HepG2 (cell line): Measurements from ENCODE around the gene VPS13D. TPM values are rescaled to one million over a fixed set of nuclear protein-coding genes. Genes with fewer than 3 reads are reported as not detected.
A peak's percentile ranks its signal among the peaks of the same experiment; 100 is the strongest.

Experiments
- BRCA1 ChIP-seq: sonication (generic); formaldehyde crosslinking; IDR thresholded peaks from 2 replicates; pipeline ENCODE4 v1.4.0; 2020; ENCODE audit warnings: missing genetic modification reagents
- ELF4 ChIP-seq: sonication (generic); formaldehyde crosslinking; IDR thresholded peaks from 2 replicates; pipeline ENCODE4 v1.5.0; 2020; ENCODE audit warnings: missing genetic modification reagents, mild to moderate bottlenecking, moderate library complexity, borderline replicate concordance
- FOXA1 ChIP-seq, 2 experiments: fragments of 450-650 bp in 1 of 2; sonication (generic) in 1 of 2; formaldehyde crosslinking in 1 of 2; IDR thresholded peaks; 2 replicates each; pipeline versions ENCODE4 v1.4.0 to v1.6.1; 2016 to 2020; ENCODE audit warnings: missing genetic modification reagents in 1 of 2
- KAT7 ChIP-seq: IDR thresholded peaks from 2 replicates; pipeline ENCODE4 v1.6.1; 2018; ENCODE audit warnings: borderline replicate concordance, missing compliant biosample characterization
- MAFK ChIP-seq, 2 experiments: IDR thresholded peaks in 1 of 2; conservative IDR thresholded peaks in 1 of 2; 2 replicates each; pipeline ENCODE4 v1.6.1; 2011; ENCODE audit warnings: improper control_type of control experiment in 2 of 2, low read length in 2 of 2
- POLR2AphosphoS5 ChIP-seq: IDR thresholded peaks from 2 replicates; pipeline ENCODE4 v1.6.1; 2012; ENCODE audit warnings: low read depth, low read length
- RAD51 ChIP-seq: fragments of 450-650 bp; IDR thresholded peaks from 2 replicates; pipeline ENCODE4 v1.6.1; 2016; ENCODE audit warnings: borderline replicate concordance
- TBX2 ChIP-seq: sonication (generic); formaldehyde crosslinking; IDR thresholded peaks from 2 replicates; pipeline ENCODE4 v1.5.0; 2020; ENCODE audit warnings: missing genetic modification reagents, mild to moderate bottlenecking, borderline replicate concordance
- ZNF343 ChIP-seq: sonication (generic); formaldehyde crosslinking; IDR thresholded peaks from 2 replicates; pipeline ENCODE4 v1.4.0; 2020; ENCODE audit warnings: mild to moderate bottlenecking, missing genetic modification reagents
- ZNF780A ChIP-seq: sonication (generic); formaldehyde crosslinking; IDR thresholded peaks from 2 replicates; pipeline ENCODE4 v1.8.0; 2022; ENCODE audit warnings: mild to moderate bottlenecking, missing genetic modification reagents, moderate library complexity
- polyA plus RNA-seq, 8 experiments: library from polyadenylated mRNA; depleted of rRNA in 3 of 8; stranded (reverse) in 7 of 8; unstranded in 1 of 8; fragments of >200 nt; fragmentation: Illumina TruSeq in 4 of 8; extraction: Trizol in 4 of 8; gene quantifications; 2 replicates each; pipeline versions ENCODE4 v1.2.1 to v1.2.3, GENCODE V29; 2011 to 2016; ENCODE audit warnings: low read depth in 4 of 8, missing spikeins in 1 of 8, mixed read lengths in 1 of 8; ENCODE audit not compliant: insufficient read depth in 1 of 8
- total RNA-seq, 5 experiments: library from RNA; depleted of rRNA; stranded (reverse); fragments of >200 nt; fragmentation: Illumina TruSeq; extraction: Trizol; gene quantifications; 2 replicates each; pipeline ENCODE4 v1.2.3, GENCODE V29; 2016; ENCODE audit warnings: low read depth in 1 of 5
- TF ChIP-seq, protein P1 (sequence below): sonication (generic); formaldehyde crosslinking; IDR thresholded peaks from 2 replicates; pipeline ENCODE4 v1.4.0; 2020; ENCODE audit warnings: missing genetic modification reagents
- TF ChIP-seq, protein P2 (sequence below): IDR thresholded peaks from 2 replicates; pipeline ENCODE4 v1.6.1; 2016; ENCODE audit warnings: mild to moderate bottlenecking
- TF ChIP-seq, protein P3 (sequence below): sonication (generic); formaldehyde crosslinking; IDR thresholded peaks from 2 replicates; pipeline ENCODE4 v1.4.0; 2020; ENCODE audit warnings: mild to moderate bottlenecking, missing genetic modification reagents
- TF ChIP-seq, protein P4 (sequence below): IDR thresholded peaks from 2 replicates; pipeline ENCODE4 v1.6.1; 2012; ENCODE audit warnings: inconsistent platforms
- TF ChIP-seq, protein P5 (sequence below): sonication (generic); formaldehyde crosslinking; IDR thresholded peaks from 2 replicates; pipeline ENCODE4 v1.5.0; 2020; ENCODE audit warnings: mild to moderate bottlenecking, missing genetic modification reagents, moderate library complexity
- TF ChIP-seq, protein P6 (sequence below): sonication (generic); formaldehyde crosslinking; IDR thresholded peaks from 2 replicates; pipeline ENCODE4 v1.5.0; 2020; ENCODE audit warnings: mild to moderate bottlenecking, low read depth, missing genetic modification reagents, borderline replicate concordance
- TF ChIP-seq, protein P7 (sequence below): sonication (generic); formaldehyde crosslinking; IDR thresholded peaks from 2 replicates; pipeline ENCODE4 v1.4.0; 2020; ENCODE audit warnings: missing genetic modification reagents
- TF ChIP-seq, protein P8 (sequence below): sonication (generic); formaldehyde crosslinking; IDR thresholded peaks from 2 replicates; pipeline ENCODE4 v1.4.0; 2020; ENCODE audit warnings: mild to moderate bottlenecking, low read depth, missing genetic modification reagents
- TF ChIP-seq, protein P9 (sequence below): sonication (generic); formaldehyde crosslinking; IDR thresholded peaks from 2 replicates; pipeline ENCODE4 v1.8.1; 2022; ENCODE audit warnings: mild to moderate bottlenecking, missing genetic modification reagents

Gene VPS13D
- total and polyA plus RNA-seq, 2 of the 13 experiments (the other 11 are each of a cell fraction or from before 2014, with no cell fraction given) = 8.6 to 13.9 TPM

DNA sequence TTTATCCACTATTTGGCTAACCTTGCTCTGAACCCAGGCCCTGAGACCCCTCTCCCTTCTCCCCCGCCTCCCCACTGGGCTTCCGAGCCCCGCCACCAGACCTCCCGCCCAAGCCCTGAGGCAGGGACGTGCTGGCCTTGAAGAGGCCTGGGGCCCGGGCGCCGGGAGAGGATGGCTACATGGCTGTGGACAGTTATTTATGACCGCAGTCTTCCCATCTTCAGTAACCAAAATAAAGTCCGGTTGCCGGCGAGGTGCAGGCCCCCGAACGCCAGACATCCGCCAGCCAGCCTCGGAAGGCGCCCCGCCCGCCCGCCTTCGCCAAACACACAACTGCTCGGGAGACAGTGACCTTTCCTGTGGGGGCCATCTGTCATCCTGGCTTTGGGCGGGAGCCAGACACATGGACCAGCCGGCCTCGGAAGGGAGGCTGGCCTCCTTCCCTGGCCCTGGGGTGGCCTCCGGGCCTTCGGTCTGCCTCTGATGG, 319.2 kb downstream of the VPS13D start (continued):
- TF ChIP-seq, protein P1, sequence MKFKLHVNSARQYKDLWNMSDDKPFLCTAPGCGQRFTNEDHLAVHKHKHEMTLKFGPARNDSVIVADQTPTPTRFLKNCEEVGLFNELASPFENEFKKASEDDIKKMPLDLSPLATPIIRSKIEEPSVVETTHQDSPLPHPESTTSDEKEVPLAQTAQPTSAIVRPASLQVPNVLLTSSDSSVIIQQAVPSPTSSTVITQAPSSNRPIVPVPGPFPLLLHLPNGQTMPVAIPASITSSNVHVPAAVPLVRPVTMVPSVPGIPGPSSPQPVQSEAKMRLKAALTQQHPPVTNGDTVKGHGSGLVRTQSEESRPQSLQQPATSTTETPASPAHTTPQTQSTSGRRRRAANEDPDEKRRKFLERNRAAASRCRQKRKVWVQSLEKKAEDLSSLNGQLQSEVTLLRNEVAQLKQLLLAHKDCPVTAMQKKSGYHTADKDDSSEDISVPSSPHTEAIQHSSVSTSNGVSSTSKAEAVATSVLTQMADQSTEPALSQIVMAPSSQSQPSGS (CRISPR knock-in tag) = no peak
- no peak for TF ChIP-seq ELF4 (CRISPR knock-in tag)
- TF ChIP-seq, protein P2, sequence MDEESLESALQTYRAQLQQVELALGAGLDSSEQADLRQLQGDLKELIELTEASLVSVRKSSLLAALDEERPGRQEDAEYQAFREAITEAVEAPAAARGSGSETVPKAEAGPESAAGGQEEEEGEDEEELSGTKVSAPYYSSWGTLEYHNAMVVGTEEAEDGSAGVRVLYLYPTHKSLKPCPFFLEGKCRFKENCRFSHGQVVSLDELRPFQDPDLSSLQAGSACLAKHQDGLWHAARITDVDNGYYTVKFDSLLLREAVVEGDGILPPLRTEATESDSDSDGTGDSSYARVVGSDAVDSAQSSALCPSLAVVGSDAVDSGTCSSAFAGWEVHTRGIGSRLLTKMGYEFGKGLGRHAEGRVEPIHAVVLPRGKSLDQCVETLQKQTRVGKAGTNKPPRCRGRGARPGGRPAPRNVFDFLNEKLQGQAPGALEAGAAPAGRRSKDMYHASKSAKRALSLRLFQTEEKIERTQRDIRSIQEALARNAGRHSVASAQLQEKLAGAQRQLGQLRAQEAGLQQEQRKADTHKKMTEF (CRISPR knock-in tag) = no peak
- TF ChIP-seq MAFK (conservative IDR thresholded peaks at IDR 0.05 in 1 of 2, IDR thresholded peaks at IDR 0.05 in 1 of 2; ENCODE audit: low read length in 2 of 2) = no peak
- TF ChIP-seq, protein P3, sequence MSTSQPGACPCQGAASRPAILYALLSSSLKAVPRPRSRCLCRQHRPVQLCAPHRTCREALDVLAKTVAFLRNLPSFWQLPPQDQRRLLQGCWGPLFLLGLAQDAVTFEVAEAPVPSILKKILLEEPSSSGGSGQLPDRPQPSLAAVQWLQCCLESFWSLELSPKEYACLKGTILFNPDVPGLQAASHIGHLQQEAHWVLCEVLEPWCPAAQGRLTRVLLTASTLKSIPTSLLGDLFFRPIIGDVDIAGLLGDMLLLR = no peak
- TF ChIP-seq, protein P4, sequence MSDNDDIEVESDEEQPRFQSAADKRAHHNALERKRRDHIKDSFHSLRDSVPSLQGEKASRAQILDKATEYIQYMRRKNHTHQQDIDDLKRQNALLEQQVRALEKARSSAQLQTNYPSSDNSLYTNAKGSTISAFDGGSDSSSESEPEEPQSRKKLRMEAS = peak; percentile 59; the same call in 1 of the 2 replicates
- TF ChIP-seq ZNF780A (CRISPR knock-in tag) = no peak
- TF ChIP-seq KAT7 = no peak
- no peak for TF ChIP-seq BRCA1 (CRISPR knock-in tag)
- no peak for TF ChIP-seq RAD51
- no peak for TF ChIP-seq POLR2AphosphoS5
- TF ChIP-seq, protein P5, sequence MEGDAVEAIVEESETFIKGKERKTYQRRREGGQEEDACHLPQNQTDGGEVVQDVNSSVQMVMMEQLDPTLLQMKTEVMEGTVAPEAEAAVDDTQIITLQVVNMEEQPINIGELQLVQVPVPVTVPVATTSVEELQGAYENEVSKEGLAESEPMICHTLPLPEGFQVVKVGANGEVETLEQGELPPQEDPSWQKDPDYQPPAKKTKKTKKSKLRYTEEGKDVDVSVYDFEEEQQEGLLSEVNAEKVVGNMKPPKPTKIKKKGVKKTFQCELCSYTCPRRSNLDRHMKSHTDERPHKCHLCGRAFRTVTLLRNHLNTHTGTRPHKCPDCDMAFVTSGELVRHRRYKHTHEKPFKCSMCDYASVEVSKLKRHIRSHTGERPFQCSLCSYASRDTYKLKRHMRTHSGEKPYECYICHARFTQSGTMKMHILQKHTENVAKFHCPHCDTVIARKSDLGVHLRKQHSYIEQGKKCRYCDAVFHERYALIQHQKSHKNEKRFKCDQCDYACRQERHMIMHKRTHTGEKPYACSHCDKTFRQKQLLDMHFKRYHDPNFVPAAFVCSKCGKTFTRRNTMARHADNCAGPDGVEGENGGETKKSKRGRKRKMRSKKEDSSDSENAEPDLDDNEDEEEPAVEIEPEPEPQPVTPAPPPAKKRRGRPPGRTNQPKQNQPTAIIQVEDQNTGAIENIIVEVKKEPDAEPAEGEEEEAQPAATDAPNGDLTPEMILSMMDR (CRISPR knock-in tag) = no peak
- TF ChIP-seq FOXA1 (IDR thresholded peaks at IDR 0.05) = no peak
- no peak for TF ChIP-seq FOXA1 (CRISPR knock-in tag; IDR thresholded peaks at IDR 0.05)
- TF ChIP-seq, protein P6, sequence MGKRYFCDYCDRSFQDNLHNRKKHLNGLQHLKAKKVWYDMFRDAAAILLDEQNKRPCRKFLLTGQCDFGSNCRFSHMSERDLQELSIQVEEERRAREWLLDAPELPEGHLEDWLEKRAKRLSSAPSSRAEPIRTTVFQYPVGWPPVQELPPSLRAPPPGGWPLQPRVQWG = no peak
- TF ChIP-seq, protein P7, sequence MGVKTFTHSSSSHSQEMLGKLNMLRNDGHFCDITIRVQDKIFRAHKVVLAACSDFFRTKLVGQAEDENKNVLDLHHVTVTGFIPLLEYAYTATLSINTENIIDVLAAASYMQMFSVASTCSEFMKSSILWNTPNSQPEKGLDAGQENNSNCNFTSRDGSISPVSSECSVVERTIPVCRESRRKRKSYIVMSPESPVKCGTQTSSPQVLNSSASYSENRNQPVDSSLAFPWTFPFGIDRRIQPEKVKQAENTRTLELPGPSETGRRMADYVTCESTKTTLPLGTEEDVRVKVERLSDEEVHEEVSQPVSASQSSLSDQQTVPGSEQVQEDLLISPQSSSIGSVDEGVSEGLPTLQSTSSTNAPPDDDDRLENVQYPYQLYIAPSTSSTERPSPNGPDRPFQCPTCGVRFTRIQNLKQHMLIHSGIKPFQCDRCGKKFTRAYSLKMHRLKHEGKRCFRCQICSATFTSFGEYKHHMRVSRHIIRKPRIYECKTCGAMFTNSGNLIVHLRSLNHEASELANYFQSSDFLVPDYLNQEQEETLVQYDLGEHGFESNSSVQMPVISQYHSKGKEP (CRISPR knock-in tag) = no peak
- no peak for TF ChIP-seq TBX2
- TF ChIP-seq ZNF343 (CRISPR knock-in tag) = no peak
- TF ChIP-seq, protein P8, sequence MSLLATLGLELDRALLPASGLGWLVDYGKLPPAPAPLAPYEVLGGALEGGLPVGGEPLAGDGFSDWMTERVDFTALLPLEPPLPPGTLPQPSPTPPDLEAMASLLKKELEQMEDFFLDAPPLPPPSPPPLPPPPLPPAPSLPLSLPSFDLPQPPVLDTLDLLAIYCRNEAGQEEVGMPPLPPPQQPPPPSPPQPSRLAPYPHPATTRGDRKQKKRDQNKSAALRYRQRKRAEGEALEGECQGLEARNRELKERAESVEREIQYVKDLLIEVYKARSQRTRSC (CRISPR knock-in tag) = no peak
- TF ChIP-seq, protein P9, sequence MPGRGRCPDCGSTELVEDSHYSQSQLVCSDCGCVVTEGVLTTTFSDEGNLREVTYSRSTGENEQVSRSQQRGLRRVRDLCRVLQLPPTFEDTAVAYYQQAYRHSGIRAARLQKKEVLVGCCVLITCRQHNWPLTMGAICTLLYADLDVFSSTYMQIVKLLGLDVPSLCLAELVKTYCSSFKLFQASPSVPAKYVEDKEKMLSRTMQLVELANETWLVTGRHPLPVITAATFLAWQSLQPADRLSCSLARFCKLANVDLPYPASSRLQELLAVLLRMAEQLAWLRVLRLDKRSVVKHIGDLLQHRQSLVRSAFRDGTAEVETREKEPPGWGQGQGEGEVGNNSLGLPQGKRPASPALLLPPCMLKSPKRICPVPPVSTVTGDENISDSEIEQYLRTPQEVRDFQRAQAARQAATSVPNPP = no peak
